ENCODE measurements around the gene SCEL. TPM values are rescaled to one million over a fixed set of nuclear protein-coding genes. Genes with fewer than 3 reads are reported as not detected.

Gene SCEL
- total and polyA plus RNA-seq, 2 of the 8 experiments (the other 6 are each of a cell fraction or from before 2014, with no cell fraction given) = not detected

DNA sequence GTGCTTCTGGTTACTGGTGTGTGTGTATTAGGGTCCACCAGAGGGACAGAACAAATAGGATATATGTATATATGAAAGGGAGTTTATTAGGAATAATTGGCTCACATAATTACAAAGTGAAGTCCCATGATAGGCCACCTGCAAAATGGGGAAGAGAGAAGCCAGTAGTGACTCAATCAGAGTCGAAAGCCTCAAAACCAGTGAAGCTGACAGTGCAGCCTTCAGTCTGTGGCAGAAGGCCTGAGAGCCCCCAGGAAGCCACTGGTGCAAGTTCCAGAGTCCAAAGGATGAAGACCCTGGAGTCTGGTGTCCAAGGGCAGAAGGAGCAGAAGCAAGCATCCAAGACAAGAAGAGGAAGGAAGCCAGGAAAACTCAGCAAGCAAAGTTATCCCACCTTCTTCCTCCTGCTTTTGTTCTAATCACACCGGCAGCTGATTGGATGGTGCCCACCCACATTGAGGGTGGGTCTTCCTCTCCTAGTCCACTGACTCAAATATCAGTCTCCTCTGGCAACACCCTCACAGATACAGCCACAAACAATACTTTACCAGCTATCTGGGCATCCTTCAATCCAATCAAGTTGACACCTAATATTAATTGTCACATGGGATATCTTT lies 21.7 kb upstream of the SCEL start:
- Histone ChIP-seq H3K18ac (ENCODE audit: extremely low read depth, low read length) (no peak overlapping the region), H3K27me3 (replicated peaks in 1 of 4; ENCODE audit: control insufficient read depth in 3 of 4, extremely low read depth in 1 of 4, insufficient read depth in 3 of 4, low read length in 3 of 4) (no peaks in the 10 kb centered on the region), H3K9me3 (ENCODE audit: insufficient read depth in 2 of 2, low read depth in 1 of 2, low read length in 1 of 2) (no peaks in the 10 kb centered on the region), H4K8ac (ENCODE audit: extremely low read depth, insufficient read depth, low read length) (no peak overlapping the region), H4K91ac (replicated peaks; ENCODE audit: insufficient read length, low read length) (no peak overlapping the region), H3K4me1 (replicated peaks in 1 of 4; ENCODE audit: control insufficient read depth in 3 of 4, insufficient read depth in 4 of 4, low read length in 3 of 4) (no peaks in the 10 kb centered on the region), H3K4me3 (ENCODE audit: extremely low read depth in 1 of 4, insufficient read depth in 2 of 4, low read depth in 3 of 4, low read length in 4 of 4) (no peak overlapping the region), H2BK12ac (ENCODE audit: low read depth, low read length) (no peak overlapping the region), H2BK20ac (ENCODE audit: low read length) (no peak overlapping the region), H3K56ac (replicated peaks; ENCODE audit: insufficient read length, low read depth, low read length) (no peak overlapping the region), H2BK5ac (ENCODE audit: low read depth, low read length) (no peak overlapping the region), H3K4ac (replicated peaks; ENCODE audit: insufficient read length, low read depth, low read length) (no peak overlapping the region), H2BK120ac (replicated peaks; ENCODE audit: low read depth, low read length) (no peak overlapping the region), H3K14ac (ENCODE audit: insufficient read length) (no peak overlapping the region), H4K20me1 (replicated peaks in 1 of 2; ENCODE audit: control insufficient read depth in 1 of 2, insufficient read depth in 2 of 2, low read length in 2 of 2) (no peaks in the 10 kb centered on the region), H3K36me3 (ENCODE audit: control insufficient read depth in 2 of 4, insufficient read depth in 4 of 4, low read length in 3 of 4) (no peaks in the 10 kb centered on the region), H2AK5ac (ENCODE audit: low read depth, low read length) (no peak overlapping the region), H2AFZ (ENCODE audit: low read length) (peak overlapping the region; percentile 76; the same call in 1 of the 2 replicates), H3K23ac (ENCODE audit: insufficient read length) (no peak overlapping the region), H3K4me2 (ENCODE audit: insufficient read depth in 1 of 2, low read depth in 2 of 2, low read length in 2 of 2) (no peak overlapping the region), H4K5ac (ENCODE audit: insufficient read length, low read depth, low read length) (no peak overlapping the region), H3K27ac (ENCODE audit: low read depth, low read length) (no peak overlapping the region), H3K9ac (replicated peaks in 1 of 4; ENCODE audit: extremely low read depth in 1 of 4, low read depth in 3 of 4, low read length in 3 of 4) (no peak overlapping the region), H2BK15ac (ENCODE audit: low read length) (no peak overlapping the region), H3K79me1 (ENCODE audit: low read depth, low read length) (no peaks in the 10 kb centered on the region), H3K79me2 (ENCODE audit: control insufficient read depth in 1 of 2, insufficient read depth in 2 of 2, low read length in 2 of 2) (no peaks in the 10 kb centered on the region), H3K23me2 (ENCODE audit: low read depth, low read length) (no peaks in the 10 kb centered on the region)
- DNase-seq (ENCODE audit: low read depth in 1 of 2, low spot score in 2 of 2) (no peak), FAIRE-seq (no peak)
- TF ChIP-seq KDM5A (IDR thresholded peaks at IDR 0.05; ENCODE audit: low read length) (no peak), RNF2 (IDR thresholded peaks at IDR 0.05; ENCODE audit: borderline replicate concordance, low read depth, low read length, missing control alignments, poor library complexity, severe bottlenecking) (no peak), SP4 (IDR thresholded peaks at IDR 0.05; ENCODE audit: low read length) (no peak), POU5F1 (IDR thresholded peaks at IDR 0.05; ENCODE audit: low read depth, low read length) (no peak), TEAD4 (IDR thresholded peaks at IDR 0.05; ENCODE audit: low read depth, low read length) (no peak), MAFK (IDR thresholded peaks at IDR 0.05; ENCODE audit: low read depth, low read length) (no peak), RFX5 (IDR thresholded peaks at IDR 0.05; ENCODE audit: borderline replicate concordance, low read depth, low read length) (no peak), CEBPB (IDR thresholded peaks at IDR 0.05; ENCODE audit: low read depth, low read length) (no peak)
- TF ChIP-seq, protein P1, sequence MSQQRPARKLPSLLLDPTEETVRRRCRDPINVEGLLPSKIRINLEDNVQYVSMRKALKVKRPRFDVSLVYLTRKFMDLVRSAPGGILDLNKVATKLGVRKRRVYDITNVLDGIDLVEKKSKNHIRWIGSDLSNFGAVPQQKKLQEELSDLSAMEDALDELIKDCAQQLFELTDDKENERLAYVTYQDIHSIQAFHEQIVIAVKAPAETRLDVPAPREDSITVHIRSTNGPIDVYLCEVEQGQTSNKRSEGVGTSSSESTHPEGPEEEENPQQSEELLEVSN (IDR thresholded peaks at IDR 0.05) = no peak
- TF ChIP-seq, protein P2, sequence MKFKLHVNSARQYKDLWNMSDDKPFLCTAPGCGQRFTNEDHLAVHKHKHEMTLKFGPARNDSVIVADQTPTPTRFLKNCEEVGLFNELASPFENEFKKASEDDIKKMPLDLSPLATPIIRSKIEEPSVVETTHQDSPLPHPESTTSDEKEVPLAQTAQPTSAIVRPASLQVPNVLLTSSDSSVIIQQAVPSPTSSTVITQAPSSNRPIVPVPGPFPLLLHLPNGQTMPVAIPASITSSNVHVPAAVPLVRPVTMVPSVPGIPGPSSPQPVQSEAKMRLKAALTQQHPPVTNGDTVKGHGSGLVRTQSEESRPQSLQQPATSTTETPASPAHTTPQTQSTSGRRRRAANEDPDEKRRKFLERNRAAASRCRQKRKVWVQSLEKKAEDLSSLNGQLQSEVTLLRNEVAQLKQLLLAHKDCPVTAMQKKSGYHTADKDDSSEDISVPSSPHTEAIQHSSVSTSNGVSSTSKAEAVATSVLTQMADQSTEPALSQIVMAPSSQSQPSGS (IDR thresholded peaks at IDR 0.05; ENCODE audit: low read length) = no peak
- 94% methylated on average over 2 of the region's 2 CpGs; no CpG with 5 or more reads in 1 of the 2 experiments for WGBS, 2 experiments (ENCODE audit: extremely low coverage in 1 of 2, insufficient coverage in 1 of 2, insufficient read length in 1 of 2, insufficient replicate concordance in 2 of 2, low coverage in 1 of 2, low lambda C conversion rate in 2 of 2, missing lambda C conversion rate in 1 of 2)
- ChIA-PET POLR2A (ENCODE audit: partially characterized antibody) (no interaction called here), CTCF (ENCODE audit: partially characterized antibody) (no interaction called here)
